Stimulated activated CD4-positive, alpha-beta T cell treated with anti-CD3 and anti-CD28 coated beads, Interleukin-15, amount 100 ng/mL, for 1 hour (primary cell): ENCODE measurements around the gene CCR7.
A peak's percentile ranks its signal among the peaks of the same experiment; 100 is the strongest.
"Not testable (repeated sequence)": the region's sequence is repeated elsewhere in the genome, so short reads cannot be mapped to it uniquely, and the experiment has no call there.

Experiments used
- DNase-seq, 2 donors: peaks; one replicate each; pipeline ENCODE4 v3.0.0-alpha.2; 2020; ENCODE audit warnings: low read depth in 1 of 2, low spot score in 1 of 2

CCR7 gene

GRCh38 chr17:40551879-40552768 is 13.1 kb downstream of the CCR7 start:
- no peak for DNase-seq

GRCh38 chr17:40551091-40551878 is 14.0 kb downstream of the CCR7 start:
- DNase-seq = no peak

- DNase-seq = no peak
Observed at GRCh38 chr17:40550608-40551007, 14.7 kb downstream of the CCR7 start.

DNA sequence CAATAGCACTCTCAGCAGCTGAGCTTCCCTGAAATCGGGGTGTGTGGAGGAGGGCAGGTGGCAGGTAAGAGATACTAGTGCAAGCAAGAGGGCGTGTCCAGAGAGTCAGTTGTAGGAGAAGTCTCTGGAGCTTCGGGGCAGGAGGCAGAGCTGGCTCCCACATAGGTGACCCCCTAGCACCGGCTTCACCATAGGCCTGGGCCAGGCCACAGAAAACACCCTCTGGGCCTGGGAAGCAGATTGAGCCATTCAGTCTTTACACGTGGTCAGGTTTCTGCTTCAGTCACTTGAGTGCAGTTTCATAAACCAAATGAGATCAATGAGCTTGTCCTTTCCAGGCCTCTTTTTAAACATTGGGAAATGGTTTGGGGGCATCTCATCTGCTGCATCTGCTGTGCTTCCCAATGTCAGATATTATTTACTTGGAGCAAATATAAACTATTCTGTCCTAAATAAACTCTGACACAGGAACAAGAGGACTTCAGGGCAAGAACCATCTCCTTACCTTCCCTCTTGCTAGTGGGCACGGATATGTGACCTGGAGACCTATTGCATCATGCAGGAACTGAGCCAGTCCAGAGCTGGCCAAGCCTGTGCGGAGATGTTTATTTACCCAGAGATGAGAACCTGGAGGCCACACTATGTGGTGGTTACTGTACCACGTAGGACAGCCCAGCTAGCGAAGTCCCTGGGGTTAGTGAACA is 16.1 kb downstream of the CCR7 start:
- no peak for DNase-seq

- no peak for DNase-seq
Observed at GRCh38 chr17:40548491-40548981, 16.7 kb downstream of the CCR7 start.

DNA sequence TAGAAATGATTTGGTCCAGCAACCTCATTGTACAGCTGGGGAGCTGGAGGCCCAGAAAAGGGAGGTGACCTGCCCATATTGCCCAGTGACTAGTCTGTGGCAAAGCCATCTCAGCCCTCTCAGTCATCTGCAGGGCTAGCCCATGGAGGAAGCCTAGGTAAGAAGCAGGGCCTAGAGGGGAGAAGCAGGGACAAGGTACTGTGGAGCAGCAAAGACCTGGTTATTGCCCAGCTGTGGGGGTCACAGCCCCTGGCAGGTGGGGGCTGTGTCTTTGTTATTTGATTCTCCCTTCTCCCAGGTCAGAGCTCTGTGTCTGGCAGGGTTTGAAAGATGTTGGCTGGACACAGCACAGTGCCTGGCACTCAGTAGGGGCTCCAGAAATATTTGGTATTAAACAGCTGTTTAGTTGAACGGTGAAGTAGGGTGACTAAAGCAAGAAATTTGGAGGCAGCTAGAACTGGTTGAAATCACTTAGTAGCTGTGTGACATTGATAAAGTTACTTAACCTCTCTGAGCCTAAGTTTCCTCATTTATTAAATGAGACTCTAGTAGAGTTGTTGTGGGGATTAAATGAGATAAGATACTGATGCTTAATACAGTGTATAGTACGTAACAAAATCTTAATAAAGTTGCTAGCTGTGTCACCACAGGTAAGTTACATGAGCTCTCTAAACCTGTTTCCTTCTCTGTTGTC is 17.3 kb downstream of the CCR7 start:
- DNase-seq = no peak

GRCh38 chr17:40547079-40547784 is 18.0 kb downstream of the CCR7 start:
- DNase-seq = peak in 1 of 2 donors; percentile 39

- DNase-seq = not testable (repeated sequence)
Observed at GRCh38 chr17:40546497-40546896, 18.8 kb downstream of the CCR7 start.

GRCh38 chr17:40545660-40546059 is 19.6 kb downstream of the CCR7 start:
- no peak for DNase-seq

DNA sequence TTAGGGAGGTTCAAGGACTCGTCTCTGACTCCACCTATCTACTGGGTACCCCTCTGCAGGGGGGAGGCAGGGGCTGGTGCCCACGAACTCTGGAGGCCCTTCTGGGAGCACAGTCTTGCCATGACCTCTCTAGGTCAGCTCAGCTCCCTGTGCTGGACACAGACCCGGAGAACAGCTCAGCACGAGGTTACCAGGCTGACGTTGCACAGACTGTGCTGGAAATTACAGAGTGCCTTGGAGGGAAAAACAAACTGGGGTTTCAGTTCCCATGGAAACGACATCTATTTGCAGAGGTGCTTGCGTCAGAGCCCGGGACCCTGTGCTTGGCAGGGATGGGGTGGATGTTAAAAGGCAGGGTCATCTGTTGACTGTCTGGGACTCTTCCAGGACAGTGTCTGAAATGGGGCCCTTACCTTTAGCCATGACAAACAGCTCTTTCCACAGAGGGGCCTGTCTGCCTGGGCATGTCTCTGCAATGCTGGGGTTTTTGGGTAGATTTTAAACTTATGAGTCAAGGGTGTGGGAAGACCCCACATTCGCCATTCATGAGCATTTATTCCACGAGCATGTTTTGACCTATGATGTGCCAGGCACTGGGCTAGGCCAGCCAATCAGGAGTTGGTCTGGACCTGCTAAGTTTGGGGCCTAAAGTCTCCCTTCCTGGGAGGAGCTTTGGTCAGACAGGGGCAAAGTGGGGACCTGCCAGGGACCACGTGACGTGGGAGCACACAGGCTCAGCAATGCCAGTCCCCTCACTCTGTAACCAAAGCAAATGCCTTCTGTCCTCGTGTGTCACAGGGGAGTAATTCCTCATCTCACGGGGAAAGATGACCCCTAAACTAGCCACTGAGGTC is 22.5 kb downstream of the CCR7 start:
- no peak for DNase-seq

- no peak for DNase-seq
Observed at GRCh38 chr17:40541873-40542557, 23.3 kb downstream of the CCR7 start.

GRCh38 chr17:40541060-40541872 is 24.0 kb downstream of the CCR7 start:
- DNase-seq = peak in 1 of 2 donors; percentile 59

DNA sequence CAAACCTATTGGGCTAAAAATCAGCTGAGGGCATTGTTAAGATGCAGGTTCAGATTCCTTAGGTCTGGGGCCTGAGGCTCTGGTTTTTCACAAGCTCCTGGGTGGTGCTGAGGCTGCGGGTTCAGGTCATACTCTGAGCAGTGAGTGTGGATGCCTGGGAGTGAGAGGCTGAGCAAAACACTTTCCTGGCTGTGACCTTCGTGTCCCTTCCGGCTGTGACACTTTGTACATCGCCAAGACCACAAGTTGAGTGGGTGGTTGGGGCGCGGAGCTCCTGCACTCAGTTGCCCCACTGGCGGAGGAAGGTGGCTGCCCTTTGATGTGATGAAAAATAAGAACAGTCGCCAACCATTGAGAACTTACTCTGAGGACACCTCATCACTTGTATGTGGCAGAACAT is 24.8 kb downstream of the CCR7 start:
- DNase-seq = peak in 1 of 2 donors; percentile 24

DNA sequence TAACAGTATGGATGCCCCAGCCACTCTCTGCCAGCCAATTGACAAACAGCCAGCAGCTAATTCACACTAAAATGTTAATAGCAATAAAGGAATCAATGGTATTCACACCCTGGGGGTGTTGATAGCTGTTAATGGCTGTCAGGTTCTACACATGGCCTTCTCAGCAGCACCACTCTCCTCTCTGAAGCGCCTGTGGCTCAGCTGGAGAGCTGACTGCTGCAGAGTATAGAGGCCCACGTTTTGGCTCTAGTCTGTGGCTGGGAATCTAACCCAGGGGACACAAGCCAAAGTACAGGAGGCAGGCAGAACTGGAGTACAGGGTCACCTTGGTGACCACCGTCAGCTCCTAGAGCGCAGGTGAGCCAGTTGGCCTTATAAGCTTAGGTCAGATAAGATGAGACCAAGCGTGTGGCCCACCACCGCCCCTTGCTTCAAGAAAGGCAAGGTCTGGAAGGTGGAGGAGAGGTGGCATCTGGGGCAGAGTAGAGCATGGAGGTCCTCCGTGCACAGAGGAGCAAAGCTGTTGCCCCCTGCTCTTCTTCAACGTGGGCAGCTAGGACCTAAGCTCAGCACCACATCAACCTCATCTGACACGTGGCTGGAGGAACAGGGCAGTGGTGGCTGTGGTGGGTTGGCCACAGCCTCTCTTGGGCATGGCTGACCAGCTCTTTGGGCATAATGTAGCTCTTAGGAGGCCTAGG is 25.4 kb downstream of the CCR7 start:
- no peak for DNase-seq

DNA sequence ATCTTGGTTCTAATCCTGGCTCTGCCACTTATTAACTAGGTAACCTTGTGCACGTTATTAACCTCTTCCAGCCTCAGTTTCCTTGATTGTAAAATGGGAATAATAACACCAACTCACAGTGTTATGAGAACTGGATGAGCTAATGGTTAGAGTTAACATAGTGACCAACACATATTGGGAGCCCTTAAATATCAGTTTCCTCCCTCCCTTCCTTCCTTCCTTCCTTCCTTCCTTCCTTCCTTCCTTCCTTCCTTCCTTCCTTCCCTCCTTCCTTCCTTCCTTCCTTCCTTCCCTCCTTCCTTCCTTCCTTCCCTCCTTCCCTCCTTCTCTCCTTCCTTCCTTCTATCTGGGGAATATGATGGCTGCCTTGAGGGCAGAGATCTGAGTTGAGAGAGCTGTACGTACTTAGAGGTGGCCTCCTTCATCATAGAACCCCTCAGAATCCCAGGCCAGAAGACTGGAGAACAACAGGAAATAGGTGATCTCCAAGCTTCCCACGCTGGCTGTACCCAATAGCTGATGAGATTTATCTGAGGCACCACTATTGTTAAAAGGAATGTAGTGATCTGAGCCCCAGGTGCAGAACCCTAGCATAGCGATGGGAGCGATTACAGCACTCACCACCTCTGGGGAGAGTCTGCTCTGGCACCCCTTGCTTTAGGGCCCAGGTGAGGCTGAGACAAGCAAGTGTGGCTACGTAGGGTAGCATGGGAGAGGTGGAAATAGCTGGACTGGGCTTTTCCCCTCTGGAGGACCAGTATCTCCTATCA is 26.2 kb downstream of the CCR7 start:
- DNase-seq = no peak
